Keratinocyte (primary cell): Measurements from ENCODE around the gene KRTAP10-12.

ENCODE experiments used
- CTCF ChIP-seq, 3 experiments: IDR thresholded peaks in 1 of 3; conservative IDR thresholded peaks in 1 of 3; optimal IDR thresholded peaks in 1 of 3; 2 replicates in 2 of 3; 3 replicates in 1 of 3; pipeline versions ENCODE3 to v1.5.1; 2011; ENCODE audit warnings: low read length in 3 of 3, mild to moderate bottlenecking in 3 of 3, moderate library complexity in 2 of 3, control low read depth in 1 of 3, inconsistent platforms in 1 of 3; ENCODE audit not compliant: insufficient read depth in 2 of 3; ENCODE audit errors: extremely low read depth in 1 of 3
- EZH2 ChIP-seq: IDR thresholded peaks from one replicate; pipeline ENCODE4 v1.6.1; 2012; ENCODE audit warnings: inconsistent platforms, mild to moderate bottlenecking, low read length, moderate library complexity

- TF ChIP-seq CTCF (optimal IDR thresholded peaks at IDR 0.05 in 1 of 3, IDR thresholded peaks at IDR 0.05 in 1 of 3, conservative IDR thresholded peaks at IDR 0.05 in 1 of 3; ENCODE audit: extremely low read depth in 1 of 3, insufficient read depth in 2 of 3, low read length in 3 of 3) (no peak), EZH2 (no peak)
Measured at GRCh38 chr21:44701541-44701940, 4.6 kb downstream of the KRTAP10-12 start.
